Stimulated activated CD4-positive, alpha-beta T cell treated with anti-CD3 and anti-CD28 coated beads, Interleukin-15, amount 100 ng/mL, for 1 hour (primary cell): ENCODE measurements around the gene ABI2.
"Not testable (repeated sequence)": the region's sequence is repeated elsewhere in the genome, so short reads cannot be mapped to it uniquely, and the experiment has no call there.

Experiments
- DNase-seq, 2 donors: peaks; one replicate each; pipeline ENCODE4 v3.0.0-alpha.2; 2020; ENCODE audit warnings: low read depth in 1 of 2, low spot score in 1 of 2

ABI2 gene

DNA sequence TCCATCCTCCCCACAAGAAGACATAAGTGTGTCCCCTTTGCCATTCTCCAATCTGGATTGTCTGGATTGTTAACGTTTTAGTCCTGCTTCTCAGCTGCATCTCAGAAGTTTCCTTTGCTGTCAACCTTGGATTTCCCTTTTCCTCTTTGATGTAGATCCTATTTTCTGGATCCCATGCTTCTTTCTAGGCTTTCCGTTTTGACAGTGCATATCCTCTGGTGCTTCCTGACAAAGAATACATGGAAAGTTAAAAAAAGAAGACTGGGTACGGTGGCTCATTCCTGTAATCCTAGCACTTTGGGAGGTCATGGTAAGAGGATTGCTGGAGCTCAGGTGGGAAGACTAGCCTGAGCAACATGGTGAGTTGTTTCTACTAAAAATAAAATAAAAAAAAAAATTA is 26.8 kb downstream of the ABI2 start:
- no peak for DNase-seq

GRCh38 chr2:203359450-203359849 is 31.3 kb downstream of the ABI2 start:
- DNase-seq, result no peak

DNA sequence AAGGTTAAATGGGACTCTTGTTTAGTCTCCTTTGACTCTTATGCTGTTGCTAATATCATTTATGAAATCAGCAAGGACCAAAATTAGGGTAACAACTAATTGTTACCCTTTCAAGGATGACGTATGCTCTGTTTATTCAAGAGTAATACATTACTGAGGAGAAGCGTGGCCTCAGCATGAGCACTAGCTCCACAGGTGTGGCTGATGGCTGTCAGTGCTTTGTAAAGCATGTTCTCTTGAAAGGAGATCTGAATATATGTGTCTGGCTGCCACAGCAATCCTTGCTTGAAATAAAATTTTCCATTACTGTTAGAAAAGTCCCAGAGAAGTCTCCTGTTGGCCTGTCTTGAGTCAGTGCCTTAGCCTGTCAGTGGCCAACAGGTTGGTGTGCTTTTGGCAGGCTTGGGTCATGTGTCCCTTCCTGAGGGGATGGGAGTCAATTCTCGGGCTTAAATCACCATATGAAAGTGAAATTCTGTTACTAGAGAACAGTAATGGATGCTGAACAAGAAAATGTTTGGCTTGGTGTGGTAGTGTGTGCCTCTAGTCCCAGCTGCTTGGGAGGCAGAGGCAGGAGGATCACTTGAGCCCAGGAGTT is 32.7 kb downstream of the ABI2 start:
- no peak for DNase-seq

DNA sequence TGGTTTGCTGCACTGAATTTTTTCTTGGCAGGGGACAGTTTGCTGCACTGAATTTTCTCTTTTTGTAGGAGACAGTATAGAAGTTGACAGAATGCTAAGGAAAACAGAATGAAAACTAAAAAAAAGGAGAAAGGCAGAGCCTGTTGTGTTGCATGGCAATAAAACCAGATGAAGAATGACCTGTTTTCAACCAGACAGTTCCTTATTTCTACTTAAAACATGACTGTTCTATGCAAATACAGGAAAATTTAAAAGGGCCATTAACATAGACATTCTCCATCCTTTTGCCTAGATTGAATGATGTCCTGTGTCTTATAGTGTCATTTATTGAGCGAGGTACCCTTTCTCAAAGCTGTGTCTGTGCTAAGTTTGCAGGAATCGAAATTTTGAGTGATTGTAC is 33.3 kb downstream of the ABI2 start:
- DNase-seq, result no peak

DNA sequence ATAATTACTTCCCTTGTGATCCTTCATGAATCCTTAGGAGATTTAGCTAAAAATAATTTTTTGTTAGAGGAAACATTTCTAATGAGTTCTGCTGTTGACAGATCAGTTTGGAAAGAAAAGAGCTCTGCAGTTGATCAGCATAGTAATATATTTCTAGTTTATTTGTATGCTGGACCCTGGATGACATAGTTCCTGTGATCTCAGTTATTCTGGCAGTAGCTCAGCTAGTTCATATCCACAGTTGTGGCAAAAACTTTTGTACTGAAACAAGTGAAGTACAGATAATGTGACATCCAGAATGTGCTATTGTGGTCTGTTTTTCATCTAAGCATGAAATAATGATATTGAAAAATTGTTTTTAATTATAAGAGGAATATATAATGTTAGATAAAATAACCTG is 33.7 kb downstream of the ABI2 start:
- DNase-seq, result no peak

GRCh38 chr2:203366639-203367466 is 38.7 kb downstream of the ABI2 start:
- no peak for DNase-seq

DNA sequence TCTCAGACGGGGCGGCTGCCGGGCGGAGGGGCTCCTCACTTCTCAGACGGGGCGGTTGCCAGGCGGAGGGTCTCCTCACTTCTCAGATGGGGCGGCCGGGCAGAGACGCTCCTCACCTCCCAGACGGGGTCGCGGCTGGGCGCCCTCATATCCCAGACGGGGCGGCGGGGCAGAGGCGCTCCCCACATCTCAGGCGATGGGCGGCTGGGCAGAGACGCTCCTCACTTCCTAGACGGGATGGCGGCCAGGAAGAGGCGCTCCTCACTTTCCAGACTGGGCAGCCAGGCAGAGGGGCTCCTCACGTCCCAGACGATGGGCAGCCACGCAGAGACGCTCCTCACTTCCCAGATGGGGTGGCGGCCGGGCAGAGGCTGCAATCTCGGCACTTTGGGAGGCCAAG is 44.5 kb downstream of the ABI2 start:
- DNase-seq, result not testable (repeated sequence)

GRCh38 chr2:203376173-203376572 is 48.0 kb downstream of the ABI2 start:
- no peak for DNase-seq

- no peak for DNase-seq
These were observed 51.0 kb downstream of the ABI2 start for GRCh38 chr2:203379156-203379555.

DNA sequence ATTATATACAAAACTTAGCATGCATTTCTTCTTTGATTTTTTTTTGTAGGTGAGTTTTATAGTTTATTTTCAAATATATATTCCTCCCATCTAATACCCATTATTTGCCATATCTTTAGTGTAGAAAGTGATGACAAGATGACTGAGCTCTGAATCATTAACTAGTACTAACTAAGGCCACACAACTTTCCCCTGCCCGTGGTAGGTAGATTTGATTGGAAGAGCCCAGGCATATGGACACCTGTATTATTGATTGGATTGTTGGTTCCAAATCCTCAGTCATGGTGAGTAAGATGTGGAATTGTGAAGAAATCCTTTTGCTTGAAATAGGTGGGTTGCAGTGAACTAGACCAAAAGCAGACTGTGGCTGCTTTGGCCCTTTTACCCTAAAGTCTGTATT is 54.8 kb downstream of the ABI2 start:
- DNase-seq, result no peak

DNA sequence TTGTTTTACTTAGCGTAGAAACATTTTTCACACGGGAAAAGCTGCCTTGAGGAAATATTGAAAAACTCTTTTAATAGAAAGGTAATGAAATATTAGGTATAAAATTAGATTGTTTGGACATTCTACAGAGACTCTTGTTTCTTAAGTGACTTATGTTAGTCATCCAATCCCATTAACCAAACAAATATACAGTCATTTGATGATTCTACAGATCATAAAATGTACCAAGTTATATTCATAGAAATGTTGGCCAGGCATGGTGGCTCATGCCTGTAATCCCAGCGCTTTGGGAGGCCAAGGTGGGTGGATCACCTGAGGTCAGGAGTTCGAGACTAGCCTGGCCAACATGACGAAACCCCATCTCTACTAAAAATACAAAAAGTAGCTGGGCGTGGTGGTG is 60.0 kb downstream of the ABI2 start:
- not testable (repeated sequence) for DNase-seq

- DNase-seq, result no peak
These were observed 66.5 kb downstream of the ABI2 start for GRCh38 chr2:203394519-203395227.

DNA sequence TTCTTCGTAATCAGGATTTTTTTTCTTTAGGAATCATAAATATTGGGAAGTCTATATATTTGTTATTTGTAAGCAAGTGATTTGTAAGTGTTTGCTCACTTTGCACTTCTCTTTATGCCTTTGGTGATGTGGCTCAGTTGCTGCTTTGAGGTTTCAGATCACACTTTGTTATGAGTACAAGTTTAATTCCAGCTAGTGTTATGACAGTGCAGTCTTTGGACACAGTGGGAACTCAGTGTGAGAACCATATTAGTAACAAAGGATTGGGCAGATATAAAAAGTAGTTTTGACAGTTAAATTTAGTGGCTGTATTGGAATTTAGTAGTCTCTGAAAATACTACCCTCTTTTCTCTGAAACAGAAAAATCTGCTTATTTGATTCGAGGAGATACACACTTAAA is 67.7 kb downstream of the ABI2 start:
- no peak for DNase-seq

GRCh38 chr2:203396667-203397066 is 68.5 kb downstream of the ABI2 start:
- DNase-seq, result no peak

- no peak for DNase-seq
These were observed 70.8 kb downstream of the ABI2 start for GRCh38 chr2:203399031-203399430.

DNA sequence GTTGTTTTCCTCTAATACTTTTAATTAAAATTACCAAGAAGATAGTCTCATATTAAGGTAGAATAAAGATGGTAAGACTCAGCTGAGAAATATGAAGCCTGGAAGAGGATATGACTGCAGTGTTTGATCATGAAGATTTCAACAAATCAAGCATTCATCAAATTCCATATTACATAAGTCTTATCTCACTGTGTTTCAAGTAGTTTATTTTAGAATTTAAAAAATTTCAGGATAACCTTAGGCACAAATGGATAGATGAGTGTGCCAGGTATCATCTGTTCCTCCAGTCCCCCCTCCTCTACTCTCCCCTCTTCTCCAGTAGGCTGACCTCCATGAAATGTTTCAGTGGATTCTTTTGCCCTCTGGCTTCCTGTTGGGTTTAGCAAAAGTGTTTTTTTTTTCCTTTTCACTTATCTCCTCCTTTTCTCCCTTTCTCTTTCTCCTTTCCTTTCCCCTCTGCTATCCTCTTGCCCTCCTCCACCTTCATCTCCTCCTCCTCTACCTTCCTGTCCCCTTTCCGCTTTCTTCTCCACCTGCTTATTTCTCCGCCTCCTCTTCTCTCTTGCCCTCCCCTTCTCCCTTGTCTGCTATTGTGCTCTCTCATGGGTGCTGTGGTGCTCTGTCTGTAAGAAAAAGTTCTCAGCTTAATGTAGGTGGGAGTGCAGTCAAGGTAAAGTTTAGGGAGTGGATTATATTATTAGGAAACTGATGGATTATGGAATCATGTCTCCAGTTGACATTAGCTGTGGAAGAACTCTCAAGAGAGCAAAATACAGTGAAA is 72.8 kb downstream of the ABI2 start:
- DNase-seq, result no peak

- DNase-seq, result no peak
These were observed 76.8 kb downstream of the ABI2 start for GRCh38 chr2:203404996-203405395.

- DNase-seq, result no peak
These were observed 79.3 kb downstream of the ABI2 start for GRCh38 chr2:203407496-203407895.

DNA sequence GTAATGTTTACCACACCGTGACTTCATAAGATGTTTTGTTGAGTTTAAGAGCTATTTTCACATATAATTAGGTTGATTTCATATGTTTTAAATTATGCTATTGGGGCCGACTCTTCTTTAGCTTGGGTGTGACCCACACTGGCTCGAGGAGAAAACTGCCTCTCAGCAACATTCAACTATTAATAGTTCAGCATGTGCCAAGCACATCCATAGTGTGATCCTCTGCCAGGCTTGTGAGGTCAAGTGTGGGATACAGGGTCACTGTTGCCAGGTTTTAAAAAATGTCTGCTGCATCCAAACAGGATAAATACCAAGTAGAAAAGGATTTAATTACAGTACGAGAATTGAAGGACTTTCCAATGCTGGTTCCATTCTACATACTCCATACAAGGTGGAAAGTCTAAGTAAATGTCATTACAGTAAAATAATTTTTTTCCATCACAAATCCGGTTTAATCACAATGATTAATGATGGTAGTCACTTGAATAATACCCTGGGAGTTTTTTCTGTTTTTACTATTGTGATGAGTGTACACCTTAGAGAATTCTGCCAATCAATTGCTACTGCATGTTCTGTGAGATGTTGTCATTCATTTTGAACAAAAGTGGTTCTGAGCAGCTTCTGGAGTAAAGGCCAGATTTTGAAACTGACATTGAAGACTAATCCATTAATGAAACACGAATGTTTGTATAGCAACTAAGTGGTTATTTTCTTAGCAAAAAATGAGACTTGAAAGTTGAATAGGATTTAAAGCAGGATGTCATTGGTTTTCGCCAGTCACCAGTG is 84.5 kb downstream of the ABI2 start:
- no peak for DNase-seq

DNA sequence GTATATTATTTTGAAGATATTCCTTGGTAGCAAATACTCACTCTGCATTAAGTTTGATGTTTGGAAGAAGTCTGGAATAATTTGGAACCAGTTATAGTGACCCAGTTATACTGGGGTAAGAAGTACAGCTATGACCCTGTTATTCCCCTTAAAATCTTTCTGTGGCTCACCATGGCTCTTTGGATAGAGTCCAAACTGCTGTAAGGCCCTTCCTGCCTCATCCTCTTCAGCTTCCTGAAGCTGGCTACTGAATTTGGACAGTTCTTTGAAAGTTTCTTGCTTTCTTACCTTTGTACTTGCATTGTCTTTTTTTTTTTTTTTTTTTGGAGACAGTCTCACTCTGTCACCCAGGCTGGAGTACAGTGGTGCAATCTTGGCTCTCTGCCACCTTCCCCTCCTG is 85.6 kb downstream of the ABI2 start:
- no peak for DNase-seq

DNA sequence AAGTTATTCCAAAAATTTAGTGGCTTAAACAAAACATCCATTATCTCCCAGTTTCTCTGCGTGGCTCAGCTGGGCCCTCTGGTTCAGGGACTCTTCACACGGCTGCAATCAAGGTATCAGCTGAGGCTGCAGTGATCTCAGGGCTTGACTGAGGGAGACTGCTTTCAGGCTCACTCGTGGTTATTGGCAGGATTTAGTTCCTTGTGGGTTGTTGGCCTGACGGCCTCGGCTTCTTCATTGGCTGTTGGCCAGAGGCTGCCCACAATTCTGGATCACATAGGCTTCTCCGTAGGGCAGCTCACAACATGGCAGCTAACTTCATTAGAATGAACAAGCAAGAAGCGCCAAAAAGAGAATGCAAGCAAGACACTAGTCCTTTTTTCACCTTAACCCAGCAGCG is 90.1 kb downstream of the ABI2 start:
- no peak for DNase-seq
